ENCODE measurements around the gene EFCAB3.
"Not testable (repeated sequence)": the region's sequence is repeated elsewhere in the genome, so short reads cannot be mapped to it uniquely, and the experiment has no call there.

Gene EFCAB3

GRCh38 chr17:62380253-62380652, at the start of gene EFCAB3:
TSS of gene EFCAB3 (plus strand) at chr17:62380553. CDS start at chr17:62382980, 2,427 bp downstream.
- H3K27ac ChIP-seq = no peak within 1 kb of the TSS
- no peak for TF ChIP-seq Cebpa-rat (IDR thresholded peaks at IDR 0.05)

GRCh38 chr17:62336527-62336926, 43.8 kb upstream of the EFCAB3 start:
- no peaks in the 10 kb centered on the region for H3K36me3 ChIP-seq
- H3K27me3 ChIP-seq = no peaks in the 10 kb centered on the region
- no peaks in the 10 kb centered on the region for H3K4me1 ChIP-seq
- H4K20me1 ChIP-seq = no peaks in the 10 kb centered on the region
- H3K9me3 ChIP-seq = peaks cover 14% of the 10 kb centered on the region
- H3K27ac ChIP-seq = no peak overlapping the region
- no peak overlapping the region for H3K4me3 ChIP-seq
- no peak overlapping the region for H3K9ac ChIP-seq
- TF ChIP-seq Cebpa-rat (IDR thresholded peaks at IDR 0.05) = no peak
- H3K4me2 ChIP-seq = no peak overlapping the region

More at GRCh38 chr17:62380253-62380652, at the start of gene EFCAB3:
- no peaks in the 10 kb centered on the region for H3K27me3 ChIP-seq
- H3K9me3 ChIP-seq = no peaks in the 10 kb centered on the region
- no peak within 1 kb of the TSS for H3K4me3 ChIP-seq
- no peaks in the 10 kb centered on the region for H4K20me1 ChIP-seq
- H3K4me2 ChIP-seq = no peak within 1 kb of the TSS
- no peak within 1 kb of the TSS for H3K9ac ChIP-seq
- H3K4me1 ChIP-seq = no peaks in the 10 kb centered on the region
- no peaks in the 10 kb centered on the region for H3K36me3 ChIP-seq

- Histone ChIP-seq H3K4me1 (no peaks in the 10 kb centered on the region), H3K4me3 (no peak overlapping the region), H3K27me3 (no peaks in the 10 kb centered on the region), H3K9me3 (no peaks in the 10 kb centered on the region), H3K9ac (no peak overlapping the region), H4K20me1 (no peaks in the 10 kb centered on the region), H3K27ac (no peak overlapping the region), H3K36me3 (no peaks in the 10 kb centered on the region), H3K4me2 (no peak overlapping the region)
- no peak for TF ChIP-seq Cebpa-rat (IDR thresholded peaks at IDR 0.05)
Measured at GRCh38 chr17:62343764-62344270, 36.5 kb upstream of the EFCAB3 start.

- Histone ChIP-seq H3K9ac (no peak overlapping the region), H3K27me3 (no peaks in the 10 kb centered on the region), H3K36me3 (no peaks in the 10 kb centered on the region), H3K4me1 (no peaks in the 10 kb centered on the region), H3K4me2 (no peak overlapping the region), H3K27ac (no peak overlapping the region), H3K9me3 (no peaks in the 10 kb centered on the region), H4K20me1 (no peaks in the 10 kb centered on the region), H3K4me3 (no peak overlapping the region)
- TF ChIP-seq Cebpa-rat (IDR thresholded peaks at IDR 0.05) = no peak
Measured at GRCh38 chr17:62351176-62351575, 29.2 kb upstream of the EFCAB3 start.

- no peak overlapping the region for H3K4me3 ChIP-seq
- H3K4me2 ChIP-seq = no peak overlapping the region
- H3K27me3 ChIP-seq = no peaks in the 10 kb centered on the region
- no peaks in the 10 kb centered on the region for H3K4me1 ChIP-seq
- TF ChIP-seq Cebpa-rat (IDR thresholded peaks at IDR 0.05) = no peak
- H4K20me1 ChIP-seq = no peaks in the 10 kb centered on the region
- no peak overlapping the region for H3K27ac ChIP-seq
- no peak overlapping the region for H3K9ac ChIP-seq
- H3K9me3 ChIP-seq = no peaks in the 10 kb centered on the region
- H3K36me3 ChIP-seq = no peaks in the 10 kb centered on the region
Measured at GRCh38 chr17:62366191-62366590, 14.2 kb upstream of the EFCAB3 start.

GRCh38 chr17:62381561-62381960, 1.2 kb downstream of the EFCAB3 start:
- no peak overlapping the region for H3K27ac ChIP-seq
- no peak overlapping the region for H3K4me3 ChIP-seq
- no peak overlapping the region for H3K4me2 ChIP-seq
- no peak overlapping the region for H3K9ac ChIP-seq
- no peaks in the 10 kb centered on the region for H4K20me1 ChIP-seq
- no peak for TF ChIP-seq Cebpa-rat (IDR thresholded peaks at IDR 0.05)
- H3K27me3 ChIP-seq = no peaks in the 10 kb centered on the region
- H3K36me3 ChIP-seq = no peaks in the 10 kb centered on the region
- H3K4me1 ChIP-seq = no peaks in the 10 kb centered on the region
- H3K9me3 ChIP-seq = no peaks in the 10 kb centered on the region

- H3K4me3 ChIP-seq = no peak overlapping the region
- H3K36me3 ChIP-seq = no peaks in the 10 kb centered on the region
- 0 out of 2 replicates have a peak overlapping the region, but pooled peaks have one; percentile 4 for H3K4me2 ChIP-seq
- no peaks in the 10 kb centered on the region for H3K27me3 ChIP-seq
- peaks cover 8% of the 10 kb centered on the region; the same call in 1 of the 2 replicates for H3K4me1 ChIP-seq
- no peak for TF ChIP-seq Cebpa-rat (IDR thresholded peaks at IDR 0.05)
- no peak overlapping the region for H3K9ac ChIP-seq
- no peaks in the 10 kb centered on the region for H3K9me3 ChIP-seq
- H3K27ac ChIP-seq = no peak overlapping the region
- no peaks in the 10 kb centered on the region for H4K20me1 ChIP-seq
Measured at GRCh38 chr17:62388856-62389255, 8.5 kb downstream of the EFCAB3 start.

GRCh38 chr17:62392908-62393307, 12.6 kb downstream of the EFCAB3 start:
- Histone ChIP-seq H3K36me3 (no peaks in the 10 kb centered on the region), H3K27ac (no peak overlapping the region), H3K4me2 (no peak overlapping the region), H3K4me1 (peaks cover 8% of the 10 kb centered on the region; the same call in 1 of the 2 replicates), H3K4me3 (no peak overlapping the region), H4K20me1 (no peaks in the 10 kb centered on the region), H3K9me3 (no peaks in the 10 kb centered on the region), H3K27me3 (no peaks in the 10 kb centered on the region), H3K9ac (no peak overlapping the region)
- TF ChIP-seq Cebpa-rat (IDR thresholded peaks at IDR 0.05) = no peak

- Histone ChIP-seq H3K36me3 (no peaks in the 10 kb centered on the region), H3K4me3 (no peak overlapping the region), H3K27ac (no peak overlapping the region), H3K4me1 (no peaks in the 10 kb centered on the region), H3K27me3 (no peaks in the 10 kb centered on the region), H4K20me1 (no peaks in the 10 kb centered on the region), H3K9ac (no peak overlapping the region), H3K4me2 (no peak overlapping the region), H3K9me3 (no peaks in the 10 kb centered on the region)
- TF ChIP-seq Cebpa-rat (IDR thresholded peaks at IDR 0.05) = no peak
Measured at GRCh38 chr17:62398891-62399290, 18.5 kb downstream of the EFCAB3 start.

GRCh38 chr17:62405451-62405850, 25.1 kb downstream of the EFCAB3 start:
- Histone ChIP-seq H3K9me3 (no peaks in the 10 kb centered on the region), H3K4me3 (no peak overlapping the region), H3K27ac (no peak overlapping the region), H3K36me3 (no peaks in the 10 kb centered on the region), H4K20me1 (no peaks in the 10 kb centered on the region), H3K4me1 (no peaks in the 10 kb centered on the region), H3K4me2 (no peak overlapping the region), H3K27me3 (no peaks in the 10 kb centered on the region), H3K9ac (no peak overlapping the region)
- no peak for TF ChIP-seq Cebpa-rat (IDR thresholded peaks at IDR 0.05)

- not testable (repeated sequence) for H3K4me1 ChIP-seq, H3K9ac ChIP-seq, H3K36me3 ChIP-seq, H3K27ac ChIP-seq, H3K9me3 ChIP-seq, H3K27me3 ChIP-seq, H3K4me2 ChIP-seq, H3K4me3 ChIP-seq, H4K20me1 ChIP-seq
Measured at GRCh38 chr17:62413090-62413489, 32.7 kb downstream of the EFCAB3 start.

- H3K27ac ChIP-seq = peak within 1 kb of the TSS; percentile 68
- H3K9ac ChIP-seq = peak within 1 kb of the TSS; percentile 79
- H3K4me1 ChIP-seq = peaks cover 15% of the 10 kb centered on the region
- not testable (repeated sequence) for H3K27me3 ChIP-seq, H3K9me3 ChIP-seq
- H3K4me3 ChIP-seq = peak within 1 kb of the TSS; percentile 76
- 0 out of 2 replicates have a peak, but pooled peaks cover 15% of the 10 kb centered on the region for H4K20me1 ChIP-seq
- peak within 1 kb of the TSS; percentile 89 for H3K4me2 ChIP-seq
- H3K36me3 ChIP-seq = peaks cover 23% of the 10 kb centered on the region
Measured at GRCh38 chr17:62423647-62424461, 43.5 kb downstream of the EFCAB3 start, which contains the start of gene METTL2A. TSS of gene METTL2A (plus strand) at chr17:62423897. CDS start at chr17:62423903, 6 bp downstream.

GRCh38 chr17:62426214-62426613, 45.9 kb downstream of the EFCAB3 start:
- not testable (repeated sequence) for H3K27me3 ChIP-seq, H3K9me3 ChIP-seq, H3K4me2 ChIP-seq, H3K9ac ChIP-seq, H3K27ac ChIP-seq, H3K4me3 ChIP-seq
- peaks cover 15% of the 10 kb centered on the region for H3K4me1 ChIP-seq
- H4K20me1 ChIP-seq = 0 out of 2 replicates have a peak, but pooled peaks cover 15% of the 10 kb centered on the region
- H3K36me3 ChIP-seq = peaks cover 42% of the 10 kb centered on the region

GRCh38 chr17:62435251-62435650, 54.9 kb downstream of the EFCAB3 start:
- not testable (repeated sequence) for H4K20me1 ChIP-seq, H3K27ac ChIP-seq, H3K27me3 ChIP-seq, H3K4me2 ChIP-seq, H3K4me1 ChIP-seq, H3K4me3 ChIP-seq, H3K9ac ChIP-seq, H3K9me3 ChIP-seq
- H3K36me3 ChIP-seq = peaks cover 64% of the 10 kb centered on the region

Data from BLaER1 (cell line).